Kidney (tissue), 14 donors: ENCODE data around the gene TEKT2. TPM values are rescaled to one million over a fixed set of nuclear protein-coding genes. Genes with fewer than 3 reads are reported as not detected.

ENCODE experiments used
- DNase-seq, 5 donors: peaks; one replicate each; pipeline ENCODE4 v3.0.0-alpha.2; 2013 to 2020
- FAIRE-seq: peaks from 2 replicates; lab custom pipeline; 2012; peaks lifted over from hg19 to GRCh38; lab: Jason Lieb, UNC
- H3K27ac ChIP-seq, 2 donors: one replicate each; pipeline ENCODE4 v1.7.0; 2013; ENCODE audit warnings: low read depth in 2 of 2, low read length in 2 of 2, inconsistent platforms in 1 of 2
- H3K27me3 ChIP-seq: one replicate; pipeline ENCODE4 v1.7.1; 2013; ENCODE audit warnings: low read length, inconsistent platforms; ENCODE audit not compliant: control insufficient read depth, insufficient read depth
- H3K36me3 ChIP-seq, 3 donors: one replicate each; pipeline versions ENCODE4 v1.7.0 to v1.7.1; 2013; ENCODE audit warnings: low read length in 3 of 3, control low read depth in 1 of 3, inconsistent platforms in 1 of 3; ENCODE audit not compliant: insufficient read depth in 3 of 3, control insufficient read depth in 2 of 3
- H3K4me1 ChIP-seq, 3 donors: one replicate each; pipeline versions ENCODE4 v1.7.0 to v1.7.1; 2013; ENCODE audit warnings: low read length in 3 of 3, inconsistent platforms in 1 of 3, low read depth in 1 of 3; ENCODE audit not compliant: control insufficient read depth in 2 of 3, insufficient read depth in 2 of 3
- H3K4me3 ChIP-seq, 3 donors: one replicate each; pipeline versions ENCODE4 v1.7.0 to v1.8.1; 2013; ENCODE audit warnings: low read length in 3 of 3, control low read depth in 1 of 3, inconsistent platforms in 1 of 3
- H3K9ac ChIP-seq, 3 donors: one replicate each; pipeline versions ENCODE4 v1.7.0 to v1.7.1; 2013; ENCODE audit warnings: low read length in 3 of 3, control low read depth in 1 of 3, inconsistent platforms in 1 of 3
- H3K9me3 ChIP-seq, 3 donors: one replicate each; pipeline versions ENCODE4 v1.7.0 to v1.7.1; 2013; ENCODE audit warnings: low read length in 3 of 3, control low read depth in 1 of 3, inconsistent platforms in 1 of 3; ENCODE audit not compliant: control insufficient read depth in 2 of 3, insufficient read depth in 1 of 3
- CTCF ChIP-seq: IDR thresholded peaks from 3 replicates; pipeline ENCODE4 v1.5.1; 2012; ENCODE audit warnings: mild to moderate bottlenecking, moderate library complexity, borderline replicate concordance; ENCODE audit not compliant: insufficient read depth; ENCODE audit errors: extremely low read depth
- intact Hi-C: fragments of 100-400 bp; cut with DNase I; formaldehyde crosslinking; loops from one replicate; pipeline ENCODE4 v1.11.1; 2022
- polyA plus RNA-seq: library from polyadenylated mRNA; stranded (reverse); fragments of 350-450 nt; fragmentation: Illumina TruSeq; extraction: RNeasy Lipid Tissue Mini Kit (QIAGEN cat#74804); gene quantifications from one replicate; pipeline ENCODE4 v1.2.3, GENCODE V29; 2014; ENCODE audit warnings: low read depth, low replicate concordance; ENCODE audit not compliant: insufficient read depth
- total RNA-seq: library from RNA; stranded (reverse); fragmentation: NEBNext Ultra II Directional; extraction: Animal tissue kit (Norgen Biotek cat#: 25700); gene quantifications from one replicate; pipeline ENCODE4 v1.2.1, GENCODE V29; 2021
- donor health status: control.
- donor health status: control.
- donor health status: control.
- donor health status: control.
- donor health status: control.
- donor health status: DM: yes; HTN: yes; CAD: no.
- donor health status: Normal renal cell carcinoma (clear cell type).

The TEKT2 gene
- total and polyA plus RNA-seq, 2 donors from 2014 or later, result 2.4 to 5.7 TPM

GRCh38 chr1:36087233-36088123 lies 3.6 kb downstream of the TEKT2 start:
- intact Hi-C loops, result no loop called here
- DNase-seq (peak in 1 of 5 donors; percentile 81), FAIRE-seq (no peak)
- H3K9ac ChIP-seq, result no peak overlapping the region
- no peaks in the 10 kb centered on the region for H3K27me3 ChIP-seq
- no peak for TF ChIP-seq CTCF
- H3K36me3 ChIP-seq, result peaks cover 2 to 9% (median 2%) of the 10 kb centered on the region in 3 donors
- H3K9me3 ChIP-seq, result no peaks in the 10 kb centered on the region
- no peak overlapping the region for H3K27ac ChIP-seq
- H3K4me1 ChIP-seq, result peaks cover 0 to 9% (median 6%) of the 10 kb centered on the region in 3 donors
- H3K4me3 ChIP-seq, result no peak overlapping the region

- intact Hi-C loops, result no loop called here
- no peak for FAIRE-seq
- peaks cover 4 to 16% (median 9%) of the 10 kb centered on the region in 3 donors for H3K36me3 ChIP-seq
- no peaks in the 10 kb centered on the region for H3K9me3 ChIP-seq
- peak overlapping the region; percentile 26 to 97 (median 35) for H3K9ac ChIP-seq
- H3K27ac ChIP-seq, result peak overlapping the region; percentile 93 to 94
- H3K4me1 ChIP-seq, result peaks cover 0 to 9% (median 6%) of the 10 kb centered on the region in 3 donors
- no peak for DNase-seq
- no peaks in the 10 kb centered on the region for H3K27me3 ChIP-seq
- no peak for TF ChIP-seq CTCF
- H3K4me3 ChIP-seq, result peak overlapping the region; percentile 68 to 87 (median 80)
These were observed 4.3 kb downstream of the TEKT2 start for GRCh38 chr1:36088265-36088576.

GRCh38 chr1:36088577-36089392 lies 4.9 kb downstream of the TEKT2 start, which contains the start of gene ADPRS:
Gene ADPRS (plus strand): TSS chr1:36088892. CDS start chr1:36088905, 13 bp downstream.
- no peaks in the 10 kb centered on the region for H3K9me3 ChIP-seq
- peak; percentile 89 to 97 (median 95) for DNase-seq
- no peak for FAIRE-seq
- peak within 1 kb of the TSS; percentile 93 to 94 for H3K27ac ChIP-seq
- peaks cover 4 to 22% (median 15%) of the 10 kb centered on the region in 3 donors for H3K36me3 ChIP-seq
- peak; percentile 98 for TF ChIP-seq CTCF
- intact Hi-C loops, result no loop called here
- H3K4me3 ChIP-seq, result peak within 1 kb of the TSS; percentile 68 to 87 (median 80)
- peak within 1 kb of the TSS; percentile 68 to 97 (median 86) for H3K9ac ChIP-seq
- H3K27me3 ChIP-seq, result no peaks in the 10 kb centered on the region
- H3K4me1 ChIP-seq, result peaks cover 0 to 13% (median 6%) of the 10 kb centered on the region in 3 donors
